Ascending aorta (tissue), 2 donors: ENCODE data around the gene MRPS17. TPM values are rescaled to one million over a fixed set of nuclear protein-coding genes. Genes with fewer than 3 reads are reported as not detected.

ENCODE experiments used
- DNase-seq, 2 donors: peaks; one replicate each; pipeline ENCODE4 v3.0.0-alpha.2; 2019; ENCODE audit warnings: low spot score in 2 of 2
- H3K27ac ChIP-seq, 2 donors: fragments of 200-600 bp; sonication (generic); one replicate each; pipeline ENCODE4 v1.5.1; 2016 to 2017; ENCODE audit warnings: mild to moderate bottlenecking in 1 of 2
- H3K27me3 ChIP-seq: fragments of 200-600 bp; sonication (generic); one replicate; pipeline ENCODE4 v1.5.1; 2017
- H3K36me3 ChIP-seq, 2 donors: fragments of 200-600 bp; sonication (generic); one replicate each; pipeline ENCODE4 v1.5.1; 2016
- H3K4me1 ChIP-seq, 2 donors: fragments of 200-600 bp; sonication (generic); one replicate each; pipeline ENCODE4 v1.5.1; 2016 to 2017; ENCODE audit warnings: mild to moderate bottlenecking in 1 of 2
- H3K4me3 ChIP-seq, 2 donors: fragments of 200-600 bp; sonication (generic); one replicate each; pipeline ENCODE4 v1.5.1; 2016 to 2017; ENCODE audit warnings: mild to moderate bottlenecking in 1 of 2
- H3K9me3 ChIP-seq, 2 donors: fragments of 200-600 bp; sonication (generic); one replicate each; pipeline ENCODE4 v1.5.1; 2016
- CTCF ChIP-seq, 3 experiments: fragments of 200-600 bp in 2 of 3; fragments of 450-650 bp in 1 of 3; sonication (generic) in 2 of 3; IDR thresholded peaks; one replicate each; pipeline ENCODE4 v1.5.1; 2016 to 2019; ENCODE audit warnings: antibody characterized with exemption in 3 of 3, mild to moderate bottlenecking in 1 of 3, moderate library complexity in 1 of 3
- intact Hi-C: fragments of 100-400 bp; cut with DNase I; formaldehyde crosslinking; loops from one replicate; pipeline ENCODE4 v1.15.1; 2023
- total RNA-seq: library from RNA; depleted of rRNA; stranded (reverse); fragments of >200 nt; gene quantifications from one replicate; pipeline ENCODE4 v1.1.0, GENCODE V29; 2016

Gene MRPS17
- total RNA-seq, 1 donor from 2014 or later = 0.43 TPM

DNA sequence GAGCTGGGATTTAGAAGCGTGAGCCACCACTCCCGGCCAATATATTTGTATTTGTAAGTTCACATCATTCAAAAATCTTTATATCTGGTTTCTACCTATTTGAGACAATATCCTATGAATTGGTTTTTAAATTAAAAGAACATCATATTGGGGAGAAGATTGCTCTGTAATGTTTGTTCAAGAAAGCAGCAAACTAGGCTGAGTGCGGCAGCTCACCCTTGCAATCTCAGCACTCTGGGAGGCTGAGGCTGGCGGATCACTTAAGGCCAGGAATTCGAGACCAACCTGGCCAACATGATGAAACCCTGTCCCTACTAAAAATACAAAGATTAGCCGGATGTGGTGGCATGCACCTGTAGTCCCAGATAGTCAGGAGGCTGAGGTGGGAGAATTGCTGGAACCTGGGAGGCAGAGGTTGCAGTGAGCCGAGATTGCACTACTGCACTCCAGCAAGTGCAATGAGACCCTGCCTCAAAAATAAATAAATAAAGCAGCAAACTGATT is 22.1 kb downstream of the MRPS17 start:
- H3K4me1 ChIP-seq = no peaks in the 10 kb centered on the region

GRCh38 chr7:55975988-55976633 is 24.4 kb downstream of the MRPS17 start:
- TF ChIP-seq CTCF (IDR thresholded peaks at IDR 0.05) = no peak

More for the DNA sequence above, 22.1 kb downstream of the MRPS17 start:
- DNase-seq = no peak
- no peak overlapping the region for H3K4me3 ChIP-seq
- no peaks in the 10 kb centered on the region for H3K9me3 ChIP-seq
- peaks cover 0 to 9% of the 10 kb centered on the region in 2 donors for H3K36me3 ChIP-seq
- intact Hi-C loops = no loop called here
- no peaks in the 10 kb centered on the region for H3K27me3 ChIP-seq
- TF ChIP-seq CTCF (IDR thresholded peaks at IDR 0.05) = no peak
- H3K27ac ChIP-seq = no peak overlapping the region

DNA sequence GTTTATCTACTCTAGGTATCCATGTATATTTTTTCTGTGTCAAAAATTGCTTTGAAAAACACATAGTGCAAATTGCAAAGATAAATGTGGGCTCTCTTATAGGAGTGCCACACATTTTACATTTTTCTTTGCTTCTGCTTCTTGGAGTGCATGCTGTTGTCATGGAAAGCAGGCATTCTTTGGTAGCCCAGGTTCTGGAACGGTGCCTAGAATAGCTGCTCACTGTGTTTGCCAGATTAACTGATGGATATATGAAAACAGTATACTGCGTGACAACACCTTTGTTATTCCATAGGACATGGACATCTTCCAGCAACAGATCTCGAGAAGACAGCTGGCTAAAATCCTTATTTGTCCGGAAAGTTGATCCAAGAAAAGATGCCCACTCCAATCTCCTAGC is 26.2 kb downstream of the MRPS17 start:
- H3K4me3 ChIP-seq = no peak overlapping the region
- H3K27ac ChIP-seq = no peak overlapping the region
- no peak for DNase-seq
- no peaks in the 10 kb centered on the region for H3K9me3 ChIP-seq
- peaks cover 30 to 49% of the 10 kb centered on the region in 2 donors for H3K36me3 ChIP-seq
- TF ChIP-seq CTCF (IDR thresholded peaks at IDR 0.05) = no peak
- intact Hi-C loops = no loop called here
- H3K27me3 ChIP-seq = no peaks in the 10 kb centered on the region
- H3K4me1 ChIP-seq = no peaks in the 10 kb centered on the region

More at GRCh38 chr7:55975988-55976633, 24.4 kb downstream of the MRPS17 start:
- Histone ChIP-seq H3K4me1 (no peaks in the 10 kb centered on the region), H3K36me3 (peaks cover 15 to 31% of the 10 kb centered on the region in 2 donors), H3K9me3 (no peaks in the 10 kb centered on the region), H3K27me3 (no peaks in the 10 kb centered on the region), H3K4me3 (no peak overlapping the region), H3K27ac (no peak overlapping the region)
- intact Hi-C loops = no loop called here
- no peak for DNase-seq

DNA sequence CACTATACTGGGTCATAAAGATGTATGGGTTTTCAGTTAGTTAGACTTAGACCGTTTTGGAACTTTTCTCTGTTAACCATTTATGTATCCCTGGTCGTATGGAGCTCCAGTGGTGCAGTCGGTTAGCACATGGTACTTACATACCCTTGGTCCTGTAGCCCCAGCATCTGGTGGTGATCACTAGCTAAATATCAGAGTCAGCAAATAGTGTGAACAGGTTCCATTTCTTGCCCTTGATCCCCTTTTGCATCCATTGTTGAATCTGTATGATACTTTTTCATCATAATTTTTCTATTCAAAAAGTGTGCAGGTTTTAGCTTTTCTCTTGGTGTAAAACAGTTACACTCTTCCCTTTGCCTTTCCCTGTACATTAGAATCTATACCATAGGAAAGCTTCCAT is 28.6 kb downstream of the MRPS17 start:
- no peaks in the 10 kb centered on the region for H3K4me1 ChIP-seq
- H3K27me3 ChIP-seq = no peaks in the 10 kb centered on the region
- no peak for TF ChIP-seq CTCF (IDR thresholded peaks at IDR 0.05)
- H3K9me3 ChIP-seq = no peaks in the 10 kb centered on the region
- H3K36me3 ChIP-seq = peaks cover 54 to 73% of the 10 kb centered on the region in 2 donors
- H3K4me3 ChIP-seq = no peak overlapping the region
- DNase-seq = no peak
- intact Hi-C loops = no loop called here
- no peak overlapping the region for H3K27ac ChIP-seq

GRCh38 chr7:55983537-55983936 is 31.9 kb downstream of the MRPS17 start:
- Histone ChIP-seq H3K9me3 (no peaks in the 10 kb centered on the region), H3K4me1 (no peaks in the 10 kb centered on the region), H3K27me3 (no peaks in the 10 kb centered on the region), H3K27ac (no peak overlapping the region), H3K36me3 (peaks cover 66 to 89% of the 10 kb centered on the region in 2 donors), H3K4me3 (no peak overlapping the region)
- DNase-seq = no peak
- TF ChIP-seq CTCF (IDR thresholded peaks at IDR 0.05) = no peak
- intact Hi-C loops = no loop called here
